ENCODE results near the gene CAPN12. TPM values are rescaled to one million over a fixed set of nuclear protein-coding genes. Genes with fewer than 3 reads are reported as not detected.
"Not testable (repeated sequence)": the region's sequence is repeated elsewhere in the genome, so short reads cannot be mapped to it uniquely, and the experiment has no call there.

The CAPN12 gene
- total RNA-seq, 1 experiment from 2014 or later, result 8.8 TPM

- Histone ChIP-seq H3K9me2 (ENCODE audit: insufficient read depth) (no peaks in the 10 kb centered on the region), H2AFZ (ENCODE audit: low read depth, low read length, poor library complexity, severe bottlenecking) (no peak overlapping the region), H3K27me3 (ENCODE audit: insufficient read depth, low read length) (no peaks in the 10 kb centered on the region), H3K4me2 (ENCODE audit: low read length) (no peak overlapping the region), H3K79me2 (ENCODE audit: insufficient read depth, low read length) (no peaks in the 10 kb centered on the region), H3K36me3 (ENCODE audit: control insufficient read depth in 1 of 2, insufficient read depth in 2 of 2, low read length in 2 of 2) (no peaks in the 10 kb centered on the region), H3K4me1 (ENCODE audit: control insufficient read depth in 1 of 2, insufficient read depth in 2 of 2, low read length in 2 of 2) (no peaks in the 10 kb centered on the region), H4K20me1 (ENCODE audit: insufficient read depth) (no peaks in the 10 kb centered on the region), H3K9me3 (ENCODE audit: control insufficient read depth in 1 of 2, insufficient read depth in 1 of 2, low read depth in 1 of 2, low read length in 2 of 2) (no peaks in the 10 kb centered on the region), H3K27ac (ENCODE audit: low read depth, low read length) (no peak overlapping the region), H3K4me3 (replicated peaks in 1 of 2; ENCODE audit: low read depth in 1 of 2, low read length in 2 of 2) (no peak overlapping the region), H3K9ac (ENCODE audit: low read length) (no peak overlapping the region)
- no peak for DNase-seq (ENCODE audit: low read depth, low spot score)
- POLR2A ChIA-PET, result no interaction called here
- TF ChIP-seq POLR2A (IDR thresholded peaks at IDR 0.05; ENCODE audit: borderline replicate concordance, extremely low read depth, insufficient read depth, insufficient read length) (no peak), EZH2phosphoT487 (IDR thresholded peaks at IDR 0.05; ENCODE audit: borderline replicate concordance) (no peak), ATF3 (IDR thresholded peaks at IDR 0.05) (no peak), POLR2AphosphoS5 (IDR thresholded peaks at IDR 0.05; ENCODE audit: low read depth, low read length) (no peak), FOSL1 (IDR thresholded peaks at IDR 0.05; ENCODE audit: low read depth) (no peak), TCF7L2 (IDR thresholded peaks at IDR 0.05; ENCODE audit: borderline replicate concordance, extremely low read depth, insufficient read depth, insufficient read length) (no peak)
- no peak for ATAC-seq
- CTCF ChIA-PET, result no interaction called here
- RAD21 ChIA-PET (ENCODE audit: low non-redundant PET in 1 of 2, low total read pairs in 2 of 2, uncharacterized antibody in 2 of 2, unreplicated experiment in 2 of 2), result no interaction called here
- no TSS peak for BruUV-seq (replicated peaks)
- intact Hi-C loops (cut with micrococcal nuclease), result no loop called here
Observed at GRCh38 chr19:38763795-38764220, 19.5 kb upstream of the CAPN12 start.

- H3K27me3 ChIP-seq (ENCODE audit: insufficient read depth, low read length); H3K36me3 ChIP-seq (ENCODE audit: control insufficient read depth in 1 of 2, insufficient read depth in 2 of 2, low read length in 2 of 2); H3K27ac ChIP-seq (ENCODE audit: low read depth, low read length); BruUV-seq (replicated peaks); RAD21 ChIA-PET (ENCODE audit: low non-redundant PET in 1 of 2, low total read pairs in 2 of 2, uncharacterized antibody in 2 of 2, unreplicated experiment in 2 of 2); H3K79me2 ChIP-seq (ENCODE audit: insufficient read depth, low read length); H3K9ac ChIP-seq (ENCODE audit: low read length); intact Hi-C loops (cut with micrococcal nuclease); H3K9me3 ChIP-seq (ENCODE audit: control insufficient read depth in 1 of 2, insufficient read depth in 1 of 2, low read depth in 1 of 2, low read length in 2 of 2); H2AFZ ChIP-seq (ENCODE audit: low read depth, low read length, poor library complexity, severe bottlenecking); H3K4me2 ChIP-seq (ENCODE audit: low read length); H4K20me1 ChIP-seq (ENCODE audit: insufficient read depth); DNase-seq (ENCODE audit: low read depth, low spot score); H3K9me2 ChIP-seq (ENCODE audit: insufficient read depth); ATAC-seq; H3K4me3 ChIP-seq (replicated peaks in 1 of 2; ENCODE audit: low read depth in 1 of 2, low read length in 2 of 2); H3K4me1 ChIP-seq (ENCODE audit: control insufficient read depth in 1 of 2, insufficient read depth in 2 of 2, low read length in 2 of 2): not testable (repeated sequence)
- ChIA-PET POLR2A (interaction anchor here (0.9 kb wide), 1 partner anchor 72 kb away, joined by 3 read pairs; no protein-coding TSS in a partner anchor), CTCF (interaction anchor here (1.4 kb wide), 1 partner anchor 8 kb away, joined by 6 read pairs; no protein-coding TSS in a partner anchor)
Observed at GRCh38 chr19:38761884-38762389, 17.7 kb upstream of the CAPN12 start.

GRCh38 chr19:38760805-38761517 lies 16.7 kb upstream of the CAPN12 start:
- H3K36me3 ChIP-seq (ENCODE audit: control insufficient read depth in 1 of 2, insufficient read depth in 2 of 2, low read length in 2 of 2); H3K27ac ChIP-seq (ENCODE audit: low read depth, low read length); H3K4me2 ChIP-seq (ENCODE audit: low read length); H3K9me2 ChIP-seq (ENCODE audit: insufficient read depth); H3K4me1 ChIP-seq (ENCODE audit: control insufficient read depth in 1 of 2, insufficient read depth in 2 of 2, low read length in 2 of 2); RAD21 ChIA-PET (ENCODE audit: low non-redundant PET in 1 of 2, low total read pairs in 2 of 2, uncharacterized antibody in 2 of 2, unreplicated experiment in 2 of 2); BruUV-seq (replicated peaks); ATAC-seq; H3K79me2 ChIP-seq (ENCODE audit: insufficient read depth, low read length); H3K27me3 ChIP-seq (ENCODE audit: insufficient read depth, low read length); H3K9ac ChIP-seq (ENCODE audit: low read length); intact Hi-C loops (cut with micrococcal nuclease); H2AFZ ChIP-seq (ENCODE audit: low read depth, low read length, poor library complexity, severe bottlenecking); H4K20me1 ChIP-seq (ENCODE audit: insufficient read depth); DNase-seq (ENCODE audit: low read depth, low spot score); H3K9me3 ChIP-seq (ENCODE audit: control insufficient read depth in 1 of 2, insufficient read depth in 1 of 2, low read depth in 1 of 2, low read length in 2 of 2); H3K4me3 ChIP-seq (replicated peaks in 1 of 2; ENCODE audit: low read depth in 1 of 2, low read length in 2 of 2): not testable (repeated sequence)
- ChIA-PET POLR2A (interaction anchor here (0.7 to 0.9 kb wide), 2 partner anchors 73 to 318 kb away, joined by 3 read pairs; no protein-coding TSS in a partner anchor), CTCF (interaction anchor here (1.4 kb wide), 1 partner anchor 9 kb away, joined by 6 read pairs; no protein-coding TSS in a partner anchor)
